ENCODE data around the gene ZIC2.
"Not testable (repeated sequence)": the region's sequence is repeated elsewhere in the genome, so short reads cannot be mapped to it uniquely, and the experiment has no call there.

Gene ZIC2

GRCh38 chr13:100032642-100033041 lies 51.1 kb downstream of the ZIC2 start:
- not testable (repeated sequence) for DNase-seq

- DNase-seq, result no peak
Measured at GRCh38 chr13:100035936-100036335, 54.4 kb downstream of the ZIC2 start.
